Hematopoietic multipotent progenitor cell treated with erythropoietin and hydrocortisone succinate and interleukin-3 and kit ligand, for 6 days (in vitro differentiated cells): ENCODE data around the gene ADORA2B.

ENCODE experiments used
- DNase-seq: peaks from one replicate; pipeline ENCODE4 v3.0.0-alpha.2; 2015

Gene ADORA2B

GRCh38 chr17:15998031-15998562, 53.2 kb downstream of the ADORA2B start:
- DNase-seq = no peak

- DNase-seq = peak; percentile 95
Measured at GRCh38 chr17:15999141-15999973, 54.4 kb downstream of the ADORA2B start, which contains the start of the genes TTC19 and ZSWIM7. TTC19 (plus strand) TSS chr17:15999824; CDS start chr17:15999849, 25 bp downstream. ZSWIM7 (minus strand) TSS chr17:15999704; CDS start chr17:15999594, 110 bp downstream.

GRCh38 chr17:15999974-16000827, 55.3 kb downstream of the ADORA2B start:
- DNase-seq = peak; percentile 52

GRCh38 chr17:16001226-16001897, 56.4 kb downstream of the ADORA2B start:
- peak; percentile 27 for DNase-seq

- no peak for DNase-seq
Measured at GRCh38 chr17:16002708-16003260, 57.9 kb downstream of the ADORA2B start.

GRCh38 chr17:16003841-16004240, 58.9 kb downstream of the ADORA2B start:
- no peak for DNase-seq

GRCh38 chr17:16005636-16006035, 60.7 kb downstream of the ADORA2B start:
- DNase-seq = no peak

- DNase-seq = no peak
Measured at GRCh38 chr17:16007439-16007838, 62.5 kb downstream of the ADORA2B start.

GRCh38 chr17:16013943-16014407, 69.0 kb downstream of the ADORA2B start:
- no peak for DNase-seq

- no peak for DNase-seq
Measured at GRCh38 chr17:16019347-16019746, 74.4 kb downstream of the ADORA2B start.

- DNase-seq = no peak
Measured at GRCh38 chr17:16023881-16024280, 79.0 kb downstream of the ADORA2B start.

- no peak for DNase-seq
Measured at GRCh38 chr17:16025202-16025601, 80.3 kb downstream of the ADORA2B start.
